GM12872 (cell line): Measurements from ENCODE around the gene SLC22A7.

Source experiments
- TF ChIP-seq, protein P1 (sequence below): IDR thresholded peaks from 3 replicates; pipeline ENCODE4 v1.5.1; 2011; ENCODE audit warnings: low read depth, mild to moderate bottlenecking, low read length, moderate library complexity; ENCODE audit not compliant: insufficient read depth

SLC22A7 gene

DNA sequence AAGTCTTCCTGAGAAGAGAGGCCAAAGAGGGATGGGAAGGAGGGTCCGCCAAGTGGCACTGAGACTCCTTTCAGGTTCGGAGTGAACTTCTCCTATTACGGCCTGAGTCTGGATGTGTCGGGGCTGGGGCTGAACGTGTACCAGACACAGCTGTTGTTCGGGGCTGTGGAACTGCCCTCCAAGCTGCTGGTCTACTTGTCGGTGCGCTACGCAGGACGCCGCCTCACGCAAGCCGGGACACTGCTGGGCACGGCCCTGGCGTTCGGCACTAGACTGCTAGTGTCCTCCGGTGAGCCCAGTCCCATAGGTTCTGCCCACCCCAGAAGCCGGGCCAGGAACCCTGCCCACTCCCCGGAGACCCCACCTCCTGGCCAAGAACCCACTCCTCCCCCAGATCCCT is 4.1 kb downstream of the SLC22A7 start:
- TF ChIP-seq, protein P1, sequence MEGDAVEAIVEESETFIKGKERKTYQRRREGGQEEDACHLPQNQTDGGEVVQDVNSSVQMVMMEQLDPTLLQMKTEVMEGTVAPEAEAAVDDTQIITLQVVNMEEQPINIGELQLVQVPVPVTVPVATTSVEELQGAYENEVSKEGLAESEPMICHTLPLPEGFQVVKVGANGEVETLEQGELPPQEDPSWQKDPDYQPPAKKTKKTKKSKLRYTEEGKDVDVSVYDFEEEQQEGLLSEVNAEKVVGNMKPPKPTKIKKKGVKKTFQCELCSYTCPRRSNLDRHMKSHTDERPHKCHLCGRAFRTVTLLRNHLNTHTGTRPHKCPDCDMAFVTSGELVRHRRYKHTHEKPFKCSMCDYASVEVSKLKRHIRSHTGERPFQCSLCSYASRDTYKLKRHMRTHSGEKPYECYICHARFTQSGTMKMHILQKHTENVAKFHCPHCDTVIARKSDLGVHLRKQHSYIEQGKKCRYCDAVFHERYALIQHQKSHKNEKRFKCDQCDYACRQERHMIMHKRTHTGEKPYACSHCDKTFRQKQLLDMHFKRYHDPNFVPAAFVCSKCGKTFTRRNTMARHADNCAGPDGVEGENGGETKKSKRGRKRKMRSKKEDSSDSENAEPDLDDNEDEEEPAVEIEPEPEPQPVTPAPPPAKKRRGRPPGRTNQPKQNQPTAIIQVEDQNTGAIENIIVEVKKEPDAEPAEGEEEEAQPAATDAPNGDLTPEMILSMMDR, result no peak

DNA sequence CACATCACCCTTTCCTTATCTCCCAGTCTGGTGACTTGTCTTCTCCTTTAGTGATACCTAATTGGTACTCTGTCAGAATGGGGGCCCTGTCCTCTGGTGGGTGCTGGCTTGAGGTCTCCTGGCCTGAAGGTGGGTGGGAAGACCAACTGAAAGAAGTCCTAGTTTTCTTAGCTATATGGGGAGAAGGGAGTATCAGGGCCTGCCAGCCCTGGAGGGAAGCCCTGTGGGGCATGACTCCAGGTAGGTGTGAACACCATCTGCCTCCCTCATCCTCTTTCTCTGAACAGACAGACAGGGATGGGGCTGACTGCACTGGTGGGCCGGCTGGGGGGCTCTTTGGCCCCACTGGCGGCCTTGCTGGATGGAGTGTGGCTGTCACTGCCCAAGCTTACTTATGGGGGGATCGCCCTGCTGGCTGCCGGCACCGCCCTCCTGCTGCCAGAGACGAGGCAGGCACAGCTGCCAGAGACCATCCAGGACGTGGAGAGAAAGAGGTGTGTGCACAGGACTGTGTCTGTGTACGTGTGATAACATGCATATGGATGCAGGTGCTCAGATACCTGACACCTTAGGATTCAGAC is 5.8 kb downstream of the SLC22A7 start:
- TF ChIP-seq, protein P1, result no peak

DNA sequence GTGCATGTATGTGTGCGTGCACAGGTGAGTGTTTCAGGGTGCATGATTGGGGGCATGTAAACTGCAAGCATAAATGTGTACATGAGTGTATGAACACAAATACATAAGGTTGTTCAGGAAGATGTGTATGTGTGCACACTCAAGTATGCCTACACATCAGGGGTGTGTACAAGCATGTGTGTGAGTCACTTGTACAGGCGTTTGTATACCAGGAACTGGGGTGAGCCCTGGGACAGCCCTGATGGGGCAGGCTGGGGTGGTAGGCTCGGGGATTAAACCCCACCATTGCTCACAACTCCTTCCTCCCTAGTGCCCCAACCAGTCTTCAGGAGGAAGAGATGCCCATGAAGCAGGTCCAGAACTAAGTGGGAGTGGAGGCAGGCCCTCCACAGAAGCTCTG is 6.3 kb downstream of the SLC22A7 start:
- TF ChIP-seq, protein P1, result no peak

DNA sequence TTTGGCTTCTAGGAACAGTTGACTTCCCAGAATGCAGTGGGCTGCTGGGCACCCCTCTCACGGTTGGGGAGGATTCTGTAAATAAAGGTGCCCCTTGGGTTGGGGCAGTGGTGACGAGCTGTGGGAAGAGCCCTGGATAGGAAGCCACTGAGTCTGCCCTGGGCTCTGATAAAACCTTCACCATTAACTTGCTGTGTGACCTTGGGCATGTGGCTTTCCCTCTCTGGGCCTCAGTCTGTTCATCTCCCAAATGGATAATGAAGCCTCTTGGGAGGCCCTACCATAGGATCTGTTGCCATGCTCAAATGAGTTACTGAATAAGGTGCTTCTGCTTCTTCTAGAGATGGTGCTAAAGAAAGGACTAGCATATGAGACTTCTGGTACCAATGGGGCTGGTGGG is 6.8 kb downstream of the SLC22A7 start:
- TF ChIP-seq, protein P1, result no peak

DNA sequence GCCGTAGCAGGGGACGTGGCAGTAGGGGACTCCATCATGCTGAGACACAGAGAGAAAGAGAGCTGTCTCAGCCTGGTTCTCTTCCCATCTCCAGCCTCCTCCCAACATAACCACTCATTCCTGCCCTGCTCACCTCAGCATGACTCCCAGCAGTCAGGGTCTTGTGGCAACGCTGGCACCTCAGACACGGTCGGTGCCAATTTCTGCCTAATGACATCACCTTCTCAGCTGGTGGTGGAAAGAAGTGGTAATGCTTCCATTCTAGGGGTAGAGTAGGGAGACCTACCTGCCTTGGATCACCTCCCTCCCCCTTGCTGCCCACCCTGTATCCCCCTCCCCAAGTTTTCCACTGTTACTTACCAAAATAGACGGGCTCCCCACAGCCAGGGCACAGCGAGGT is 8.0 kb downstream of the SLC22A7 start:
- TF ChIP-seq, protein P1, result no peak

DNA sequence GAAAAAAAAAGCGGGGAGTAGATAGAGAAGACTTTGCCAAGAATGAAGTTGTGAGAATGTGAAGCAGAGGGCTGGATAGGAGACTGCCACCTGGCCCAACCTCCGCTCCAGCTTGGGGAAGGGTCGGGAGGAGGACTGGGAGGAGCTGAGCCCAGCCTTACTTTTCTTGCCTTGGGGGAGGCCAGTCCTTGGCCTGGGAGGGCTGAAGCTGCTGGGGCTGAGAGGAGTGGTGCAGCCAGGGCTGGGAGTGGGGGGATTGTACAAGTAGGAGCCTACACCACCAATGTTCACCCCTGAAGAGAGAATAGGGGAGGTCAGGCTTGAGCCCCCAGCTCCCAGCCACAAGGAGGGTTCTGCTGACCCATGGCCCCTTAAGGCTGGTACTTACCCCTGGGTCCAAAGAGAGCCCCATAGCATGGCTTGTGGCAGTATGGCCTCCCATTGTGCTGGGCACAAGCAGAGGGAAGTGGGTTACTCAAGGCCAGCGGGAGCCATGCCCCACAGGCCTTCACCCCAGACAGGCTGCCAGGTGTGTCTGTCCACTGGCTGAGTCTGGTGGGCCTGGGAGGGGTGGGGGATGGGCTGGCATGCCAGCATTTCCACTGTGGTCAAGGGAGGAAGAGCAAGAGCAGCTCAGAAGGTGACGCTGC is 9.5 kb downstream of the SLC22A7 start:
- TF ChIP-seq, protein P1, result no peak

DNA sequence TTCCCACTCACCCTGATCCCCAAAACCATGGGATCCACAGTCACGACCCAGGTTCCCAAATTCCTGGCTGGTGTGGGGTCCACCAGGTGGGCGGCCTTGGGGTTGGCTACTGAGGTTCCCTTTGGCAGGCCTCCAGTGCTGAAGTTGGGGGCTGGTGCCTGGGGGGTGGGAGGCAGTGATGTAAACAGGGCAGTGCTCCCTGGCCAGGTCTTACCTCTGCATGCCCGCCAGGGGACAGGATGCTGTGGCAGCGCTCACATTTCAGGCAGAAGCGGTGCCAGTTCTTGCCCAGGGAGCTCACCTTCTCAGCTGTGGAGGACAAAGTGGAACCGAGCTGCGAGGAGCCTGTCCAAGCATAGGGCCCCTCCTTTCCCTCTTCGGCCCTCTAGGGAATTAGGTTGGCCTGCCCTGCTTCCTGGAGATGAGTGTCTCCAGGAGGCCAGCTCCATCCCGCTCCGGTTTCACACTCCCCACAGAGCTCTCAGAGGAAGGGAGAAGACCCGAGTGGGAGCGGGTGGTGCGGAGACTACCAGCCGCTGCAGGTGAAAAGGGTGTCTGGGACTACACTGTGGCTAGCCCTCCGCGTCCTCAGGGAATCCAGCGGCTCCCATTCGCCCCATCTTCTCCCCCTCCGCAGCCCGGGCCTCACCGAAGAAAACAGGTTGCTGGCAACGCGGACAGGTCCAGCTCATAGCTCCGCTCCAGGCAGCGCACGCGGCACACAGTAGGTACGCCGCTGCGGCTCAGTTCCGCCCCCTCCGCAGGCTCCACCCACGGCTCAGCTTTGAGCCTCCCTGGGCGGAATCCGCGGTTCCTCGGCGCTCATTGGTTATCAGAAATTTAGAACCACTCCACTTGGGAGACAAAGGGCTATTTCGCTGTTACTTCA is 10.3 kb downstream of the SLC22A7 start, which contains the start of gene CRIP3:
Gene CRIP3, minus strand, starts transcription at position 726 of the 889 bp plus-strand sequence. Its CDS starts 34 bp downstream, at position 692.
- TF ChIP-seq, protein P1, result peak; percentile 88
